HEK293T (cell line): ENCODE results near the gene TRIP4.

Source experiments
- ARNT ChIP-seq: fragments of 450-650 bp; IDR thresholded peaks from 2 replicates; pipeline ENCODE4 v1.6.1; 2017; ENCODE audit warnings: mild to moderate bottlenecking
- BHLHE40 ChIP-seq: fragments of 450-650 bp; IDR thresholded peaks from 2 replicates; pipeline ENCODE4 v1.6.1; 2016; ENCODE audit warnings: mild to moderate bottlenecking, moderate library complexity, borderline replicate concordance
- ELF4 ChIP-seq: fragments of 450-650 bp; IDR thresholded peaks from 2 replicates; pipeline ENCODE4 v1.6.1; 2017; ENCODE audit warnings: antibody characterized with exemption
- FOXM1 ChIP-seq: fragments of 450-650 bp; IDR thresholded peaks from 2 replicates; pipeline ENCODE4 v1.6.1; 2017; ENCODE audit warnings: mild to moderate bottlenecking, borderline replicate concordance
- HDGF ChIP-seq: fragments of 450-650 bp; IDR thresholded peaks from 2 replicates; pipeline ENCODE4 v1.6.1; 2017; ENCODE audit warnings: antibody characterized with exemption, borderline replicate concordance
- SP1 ChIP-seq: fragments of 450-650 bp; IDR thresholded peaks from 2 replicates; pipeline ENCODE4 v1.6.1; 2017
- ZNF384 ChIP-seq: fragments of 450-650 bp; IDR thresholded peaks from 2 replicates; pipeline ENCODE4 v1.6.1; 2016
- TF ChIP-seq, protein P1 (sequence below): fragments of 450-650 bp; IDR thresholded peaks from 2 replicates; pipeline ENCODE4 v1.6.1; 2016

DNA sequence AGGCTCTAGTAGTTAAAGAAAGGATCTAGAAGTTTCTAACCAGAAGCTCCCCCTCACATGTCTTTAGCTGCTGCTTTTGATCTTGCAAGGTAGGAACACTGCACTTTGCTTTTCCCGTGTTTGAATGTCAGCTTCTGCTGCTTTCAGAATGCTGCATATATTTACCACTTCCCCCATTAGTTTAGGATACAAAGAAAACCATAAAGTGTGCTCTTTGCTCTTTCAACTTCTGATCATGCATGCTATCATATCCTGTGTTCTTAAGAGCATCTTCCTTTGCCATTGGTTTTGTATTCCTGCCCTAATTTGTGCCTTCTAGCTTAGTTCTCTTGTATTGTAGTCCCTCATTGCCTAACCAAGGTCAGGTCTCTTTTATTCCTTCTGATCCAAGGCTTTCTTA is 116.0 kb downstream of the TRIP4 start:
- TF ChIP-seq ZNF384 (no peak), HDGF (no peak), SP1 (no peak), FOXM1 (no peak), ARNT (no peak), ELF4 (no peak), BHLHE40 (no peak)
- TF ChIP-seq, protein P1, sequence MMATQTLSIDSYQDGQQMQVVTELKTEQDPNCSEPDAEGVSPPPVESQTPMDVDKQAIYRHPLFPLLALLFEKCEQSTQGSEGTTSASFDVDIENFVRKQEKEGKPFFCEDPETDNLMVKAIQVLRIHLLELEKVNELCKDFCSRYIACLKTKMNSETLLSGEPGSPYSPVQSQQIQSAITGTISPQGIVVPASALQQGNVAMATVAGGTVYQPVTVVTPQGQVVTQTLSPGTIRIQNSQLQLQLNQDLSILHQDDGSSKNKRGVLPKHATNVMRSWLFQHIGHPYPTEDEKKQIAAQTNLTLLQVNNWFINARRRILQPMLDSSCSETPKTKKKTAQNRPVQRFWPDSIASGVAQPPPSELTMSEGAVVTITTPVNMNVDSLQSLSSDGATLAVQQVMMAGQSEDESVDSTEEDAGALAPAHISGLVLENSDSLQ, result no peak
